Neural cell (in vitro differentiated cells): ENCODE data around the gene EYA4. TPM values are rescaled to one million over a fixed set of nuclear protein-coding genes. Genes with fewer than 3 reads are reported as not detected.

Source experiments
- H2AFZ ChIP-seq: fragments of 200-600, 300-800 bp; sonication (generic), shearing (Covaris generic); 2 replicates; pipeline ENCODE4 v1.6.0; 2014; ENCODE audit warnings: low read depth, mild to moderate bottlenecking, antibody characterized with exemption, low read length, moderate library complexity
- H3F3A ChIP-seq: fragments of 200-600 bp; shearing (Covaris generic); 2 replicates; pipeline ENCODE4 v1.6.1; 2016; ENCODE audit warnings: mild to moderate bottlenecking, moderate library complexity, mixed read lengths, antibody characterized with exemption, low read length; ENCODE audit not compliant: insufficient read depth, poor library complexity, severe bottlenecking
- H3K27ac ChIP-seq: fragments of 200-600, 300-800 bp; sonication (generic), shearing (Covaris generic); 2 replicates; pipeline ENCODE4 v1.5.1; 2014; ENCODE audit warnings: mild to moderate bottlenecking, low read length, moderate library complexity
- H3K27me3 ChIP-seq: fragments of 300-800, 200-600 bp; sonication (generic), shearing (Covaris generic); 2 replicates; pipeline ENCODE4 v1.6.0; 2014; ENCODE audit warnings: mild to moderate bottlenecking, low read depth, low read length, moderate library complexity; ENCODE audit not compliant: insufficient read depth
- H3K36me3 ChIP-seq: fragments of 300-800, 200-600 bp; sonication (generic), shearing (Covaris generic); 2 replicates; pipeline ENCODE4 v1.5.1; 2014; ENCODE audit warnings: mild to moderate bottlenecking, antibody characterized with exemption, low read length, moderate library complexity; ENCODE audit not compliant: insufficient read depth
- H3K4me2 ChIP-seq: fragments of 300-800, 200-600 bp; sonication (generic), shearing (Covaris generic); 2 replicates; pipeline ENCODE4 v1.6.0; 2014; ENCODE audit warnings: mild to moderate bottlenecking, low read length
- H3K4me3 ChIP-seq: fragments of 300-800, 200-600 bp; sonication (generic), shearing (Covaris generic); 2 replicates; pipeline ENCODE4 v1.5.1; 2014; ENCODE audit warnings: mild to moderate bottlenecking, low read length, moderate library complexity
- H3K79me2 ChIP-seq: fragments of 200-600 bp; shearing (Covaris generic); replicated peaks from 2 replicates; pipeline ENCODE4 v1.6.0; 2014; ENCODE audit warnings: mild to moderate bottlenecking, low read length, moderate library complexity; ENCODE audit not compliant: insufficient read depth
- H3K9ac ChIP-seq: fragments of 300-800, 200-600 bp; sonication (generic), shearing (Covaris generic); 2 replicates; pipeline ENCODE4 v1.6.1; 2016; ENCODE audit warnings: mild to moderate bottlenecking, low read length, mixed read lengths
- H3K9me2 ChIP-seq: fragments of 200-600 bp; shearing (Covaris generic); 2 replicates; pipeline ENCODE4 v1.6.1; 2016; ENCODE audit warnings: mild to moderate bottlenecking, low read length, mixed read lengths; ENCODE audit not compliant: insufficient read depth
- H3K9me3 ChIP-seq: fragments of 200-600, 300-800 bp; sonication (generic), shearing (Covaris generic); 2 replicates; pipeline ENCODE4 v1.6.1; 2016; ENCODE audit warnings: mild to moderate bottlenecking, mixed run types, low read length, moderate library complexity, mixed read lengths
- H4K20me1 ChIP-seq: fragments of 200-600 bp; shearing (Covaris generic); 2 replicates; pipeline ENCODE4 v1.6.1; 2016; ENCODE audit warnings: mild to moderate bottlenecking, mixed run types; ENCODE audit not compliant: insufficient read depth
- CTCF ChIP-seq: fragments of 450-650 bp; IDR thresholded peaks from 2 replicates; pipeline ENCODE4 v1.5.1; 2014; ENCODE audit warnings: antibody characterized with exemption, mild to moderate bottlenecking, moderate library complexity; ENCODE audit not compliant: poor library complexity, severe bottlenecking
- EP300 ChIP-seq: fragments of 450-650 bp; conservative IDR thresholded peaks from 2 replicates; pipeline ENCODE4 v1.6.1; 2014; ENCODE audit warnings: antibody characterized with exemption, mild to moderate bottlenecking, moderate library complexity; ENCODE audit not compliant: poor library complexity, severe bottlenecking
- EZH2 ChIP-seq: fragments of 200-600, 300-800 bp; shearing (Covaris generic), sonication (generic); IDR thresholded peaks from 2 replicates; pipeline ENCODE4 v1.6.1; 2014; ENCODE audit warnings: antibody characterized with exemption, low read length, borderline replicate concordance, mild to moderate bottlenecking; ENCODE audit not compliant: insufficient read depth, poor library complexity, severe bottlenecking
- MXI1 ChIP-seq: fragments of 450-650 bp; conservative IDR thresholded peaks from 2 replicates; pipeline ENCODE4 v1.6.1; 2014; ENCODE audit warnings: antibody characterized with exemption, mild to moderate bottlenecking; ENCODE audit not compliant: poor library complexity, severe bottlenecking
- POLR2AphosphoS5 ChIP-seq: IDR thresholded peaks from 2 replicates; pipeline ENCODE4 v1.6.1; 2012
- RAD21 ChIP-seq: fragments of 450-650 bp; conservative IDR thresholded peaks from 2 replicates; pipeline ENCODE4 v1.6.1; 2014; ENCODE audit warnings: antibody characterized with exemption, mild to moderate bottlenecking, moderate library complexity
- REST ChIP-seq: IDR thresholded peaks from 2 replicates; pipeline ENCODE4 v1.6.1; 2012; ENCODE audit warnings: borderline replicate concordance
- SMC3 ChIP-seq: fragments of 450-650 bp; conservative IDR thresholded peaks from 2 replicates; pipeline ENCODE4 v1.6.1; 2014; ENCODE audit warnings: antibody characterized with exemption, mild to moderate bottlenecking, moderate library complexity; ENCODE audit not compliant: poor library complexity
- TAF1 ChIP-seq: IDR thresholded peaks from 2 replicates; pipeline ENCODE4 v1.6.1; 2012; ENCODE audit warnings: low read depth
- polyA plus RNA-seq: library from polyadenylated mRNA; depleted of rRNA; stranded (reverse); fragments of >200 nt; gene quantifications from 2 replicates; pipeline ENCODE4 v1.2.3, GENCODE V29; 2014

The EYA4 gene
- polyA plus RNA-seq, 1 donor from 2014 or later, result 2.6 TPM

- no peaks in the 10 kb centered on the region for H3K36me3 ChIP-seq
- H4K20me1 ChIP-seq, result no peaks in the 10 kb centered on the region
- H3K9me2 ChIP-seq, result no peaks in the 10 kb centered on the region
- no peaks in the 10 kb centered on the region for H3K27me3 ChIP-seq
- H3K9me3 ChIP-seq, result no peaks in the 10 kb centered on the region
- H3K4me2 ChIP-seq, result no peak overlapping the region
- H2AFZ ChIP-seq, result no peak overlapping the region
- H3K4me3 ChIP-seq, result no peak overlapping the region
- TF ChIP-seq EP300 (no peak), POLR2AphosphoS5 (no peak), SMC3 (no peak), CTCF (no peak), EZH2 (no peak), REST (no peak), MXI1 (no peak), TAF1 (no peak), RAD21 (no peak)
- no peak overlapping the region for H3K27ac ChIP-seq
- no peaks in the 10 kb centered on the region for H3F3A ChIP-seq
- H3K9ac ChIP-seq, result no peak overlapping the region
- H3K79me2 ChIP-seq, result no peaks in the 10 kb centered on the region
These were observed 36.2 kb downstream of the EYA4 start for GRCh38 chr6:133277228-133277899.

- H3K4me2 ChIP-seq, result no peak overlapping the region
These were observed 36.9 kb downstream of the EYA4 start for GRCh38 chr6:133277900-133278545.

More at GRCh38 chr6:133277900-133278545, 36.9 kb downstream of the EYA4 start:
- no peaks in the 10 kb centered on the region for H3K79me2 ChIP-seq
- no peak overlapping the region for H3K4me3 ChIP-seq
- H3K9ac ChIP-seq, result no peak overlapping the region
- no peaks in the 10 kb centered on the region for H3K27me3 ChIP-seq
- no peak overlapping the region for H3K27ac ChIP-seq
- no peaks in the 10 kb centered on the region for H3K36me3 ChIP-seq
- TF ChIP-seq TAF1 (no peak), RAD21 (no peak), REST (no peak)
- H2AFZ ChIP-seq, result no peak overlapping the region
- H4K20me1 ChIP-seq, result no peaks in the 10 kb centered on the region
- no peaks in the 10 kb centered on the region for H3K9me2 ChIP-seq
- no peaks in the 10 kb centered on the region for H3K9me3 ChIP-seq
- no peaks in the 10 kb centered on the region for H3F3A ChIP-seq
